Gastrocnemius medialis (tissue), 4 donors: ENCODE measurements around the gene B4GALT5. TPM values are rescaled to one million over a fixed set of nuclear protein-coding genes. Genes with fewer than 3 reads are reported as not detected.

Experiments
- ATAC-seq, 2 donors: fragments of 150-250 bp; one replicate each; pipeline ENCODE4 v1.9.1; 2016
- DNase-seq, 2 donors: peaks; one replicate each; pipeline ENCODE4 v3.0.0-alpha.2; 2019
- H3K27ac ChIP-seq, 4 donors: fragments of 200-600 bp; sonication (generic); 1 replicate in 1 of 4; 2 replicates in 3 of 4; pipeline ENCODE4 v1.5.1; 2016 to 2018; ENCODE audit warnings: mild to moderate bottlenecking in 2 of 4, moderate library complexity in 1 of 4
- H3K27me3 ChIP-seq, 3 donors: fragments of 200-600 bp; sonication (generic) in 2 of 3; 1 replicate in 1 of 3; 2 replicates in 2 of 3; pipeline versions ENCODE4 v1.5.1 to v1.6.0; 2016 to 2019; ENCODE audit warnings: mild to moderate bottlenecking in 1 of 3, moderate library complexity in 1 of 3
- H3K36me3 ChIP-seq, 2 donors: fragments of 200-600 bp; sonication (generic) in 1 of 2; one replicate each; pipeline ENCODE4 v1.5.1; 2017 to 2018
- H3K4me1 ChIP-seq, 2 donors: fragments of 200-600 bp; sonication (generic) in 1 of 2; one replicate each; pipeline ENCODE4 v1.5.1; 2016 to 2017; ENCODE audit warnings: mild to moderate bottlenecking in 2 of 2
- H3K4me3 ChIP-seq, 4 donors: fragments of 200-600 bp; sonication (generic) in 3 of 4; 1 replicate in 1 of 4; 2 replicates in 3 of 4; pipeline ENCODE4 v1.5.1; 2016 to 2019; ENCODE audit warnings: mild to moderate bottlenecking in 2 of 4
- H3K9me3 ChIP-seq, 3 donors: fragments of 200-600 bp; sonication (generic) in 2 of 3; 1 replicate in 1 of 3; 2 replicates in 2 of 3; pipeline ENCODE4 v1.5.1; 2016 to 2019
- CTCF ChIP-seq, 5 experiments: fragments of 450-650 bp in 3 of 5; fragments of 200-600 bp in 2 of 5; sonication (generic) in 2 of 5; IDR thresholded peaks in 4 of 5; conservative IDR thresholded peaks in 1 of 5; 1 replicate in 4 of 5; 2 replicates in 1 of 5; pipeline ENCODE4 v1.5.1; 2016 to 2019; ENCODE audit warnings: antibody characterized with exemption in 5 of 5, mild to moderate bottlenecking in 3 of 5, moderate library complexity in 3 of 5
- POLR2A ChIP-seq, 2 donors: fragments of 450-650 bp; IDR thresholded peaks; one replicate each; pipeline ENCODE4 v1.6.1; 2017; ENCODE audit warnings: antibody characterized with exemption in 2 of 2, mild to moderate bottlenecking in 2 of 2, moderate library complexity in 2 of 2
- in situ Hi-C, 4 donors: fragments of 200-750 bp; cut with MboI; loops; one replicate each; pipeline versions ENCODE4 v1.15.0 to v1.8.0; 2017; ENCODE audit warnings: low sequenced_read_pairs in 4 of 4
- intact Hi-C: fragments of 100-400 bp; cut with DNase I; formaldehyde crosslinking; loops from one replicate; pipeline ENCODE4 v1.15.1; 2023; ENCODE audit warnings: low total_unique reads
- total RNA-seq, 4 donors: library from RNA; depleted of rRNA; stranded (reverse); fragments of >200 nt; gene quantifications; one replicate each; pipeline versions ENCODE4 v1.1.0 to v1.2.3, GENCODE V29; 2016

B4GALT5 gene
- total RNA-seq, 4 donors from 2014 or later: 27.6 to 75.2 (median 56.4) TPM

- Histone ChIP-seq H3K27ac (peak overlapping the region; percentile 1 to 85 (median 68)), H3K4me3 (no peak overlapping the region), H3K36me3 (no peaks in the 10 kb centered on the region), H3K9me3 (no peaks in the 10 kb centered on the region), H3K27me3 (no peaks in the 10 kb centered on the region), H3K4me1 (peaks cover 70 to 76% of the 10 kb centered on the region in 2 donors)
- intact Hi-C loops: no loop called here
- in situ Hi-C loops: no loop called here
- ATAC-seq (peak; percentile 59 to 69), DNase-seq (no peak)
- no peak for TF ChIP-seq CTCF (IDR thresholded peaks at IDR 0.05 in 4 of 5, conservative IDR thresholded peaks at IDR 0.05 in 1 of 5)
- TF ChIP-seq POLR2A (IDR thresholded peaks at IDR 0.05): no peak
Observed at GRCh38 chr20:49700411-49701185, 13.1 kb downstream of the B4GALT5 start.

GRCh38 chr20:49699200-49699992 lies 14.3 kb downstream of the B4GALT5 start:
- Histone ChIP-seq H3K4me1 (peaks cover 75 to 76% of the 10 kb centered on the region in 2 donors), H3K27ac (peak overlapping the region in 3 of 4 donors; percentile 79 to 91 (median 85)), H3K4me3 (no peak overlapping the region), H3K36me3 (no peaks in the 10 kb centered on the region), H3K27me3 (no peaks in the 10 kb centered on the region), H3K9me3 (no peaks in the 10 kb centered on the region)
- in situ Hi-C loops (no loop called here), intact Hi-C loops (no loop called here)
- no peak for DNase-seq
- no peak for TF ChIP-seq CTCF (IDR thresholded peaks at IDR 0.05 in 4 of 5, conservative IDR thresholded peaks at IDR 0.05 in 1 of 5)
- TF ChIP-seq POLR2A (IDR thresholded peaks at IDR 0.05): no peak
- ATAC-seq: no peak

GRCh38 chr20:49698477-49698876 lies 15.2 kb downstream of the B4GALT5 start:
- no peak for ATAC-seq
- Histone ChIP-seq H3K27ac (peak overlapping the region; percentile 43 to 91 (median 82)), H3K36me3 (no peaks in the 10 kb centered on the region), H3K27me3 (no peaks in the 10 kb centered on the region), H3K4me3 (no peak overlapping the region), H3K9me3 (no peaks in the 10 kb centered on the region), H3K4me1 (peaks cover 83 to 85% of the 10 kb centered on the region in 2 donors)
- in situ Hi-C loops (no loop called here), intact Hi-C loops (no loop called here)
- TF ChIP-seq POLR2A (IDR thresholded peaks at IDR 0.05): no peak
- TF ChIP-seq CTCF (IDR thresholded peaks at IDR 0.05 in 4 of 5, conservative IDR thresholded peaks at IDR 0.05 in 1 of 5): no peak
- DNase-seq: no peak

DNA sequence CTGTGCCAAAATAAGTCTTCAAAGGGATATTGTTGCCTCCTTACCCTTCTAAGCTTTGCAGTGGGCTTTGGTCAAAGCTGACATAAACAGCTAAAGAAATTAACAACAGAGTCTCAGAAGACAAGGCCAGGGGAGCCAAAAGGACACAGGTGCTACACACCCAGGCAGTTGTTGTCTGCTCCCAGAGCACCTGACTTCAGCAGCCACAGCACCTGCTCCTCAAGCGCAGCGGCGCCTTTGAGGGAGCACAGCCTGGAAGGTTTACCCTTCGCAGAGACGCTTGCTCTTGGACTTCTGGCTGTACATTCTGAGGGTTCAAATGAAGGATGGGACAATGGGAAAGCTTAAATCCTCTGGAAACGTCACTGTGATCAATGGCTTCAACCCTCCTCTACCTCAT lies 16.6 kb downstream of the B4GALT5 start:
- intact Hi-C loops: no loop called here
- Histone ChIP-seq H3K4me3 (no peak overlapping the region), H3K4me1 (peaks cover 84 to 90% of the 10 kb centered on the region in 2 donors), H3K27me3 (no peaks in the 10 kb centered on the region), H3K27ac (peak overlapping the region; percentile 43 to 91 (median 82)), H3K36me3 (no peaks in the 10 kb centered on the region), H3K9me3 (no peaks in the 10 kb centered on the region)
- peak; percentile 93 to 94 for ATAC-seq
- DNase-seq: peak; percentile 83 to 86
- TF ChIP-seq POLR2A (IDR thresholded peaks at IDR 0.05): peak in 1 of 2 donors; percentile 37
- TF ChIP-seq CTCF (IDR thresholded peaks at IDR 0.05 in 4 of 5, conservative IDR thresholded peaks at IDR 0.05 in 1 of 5): no peak
- in situ Hi-C loops: no loop called here
